ENCODE data around the gene KIAA0232.
A peak's percentile ranks its signal among the peaks of the same experiment; 100 is the strongest.

DNA sequence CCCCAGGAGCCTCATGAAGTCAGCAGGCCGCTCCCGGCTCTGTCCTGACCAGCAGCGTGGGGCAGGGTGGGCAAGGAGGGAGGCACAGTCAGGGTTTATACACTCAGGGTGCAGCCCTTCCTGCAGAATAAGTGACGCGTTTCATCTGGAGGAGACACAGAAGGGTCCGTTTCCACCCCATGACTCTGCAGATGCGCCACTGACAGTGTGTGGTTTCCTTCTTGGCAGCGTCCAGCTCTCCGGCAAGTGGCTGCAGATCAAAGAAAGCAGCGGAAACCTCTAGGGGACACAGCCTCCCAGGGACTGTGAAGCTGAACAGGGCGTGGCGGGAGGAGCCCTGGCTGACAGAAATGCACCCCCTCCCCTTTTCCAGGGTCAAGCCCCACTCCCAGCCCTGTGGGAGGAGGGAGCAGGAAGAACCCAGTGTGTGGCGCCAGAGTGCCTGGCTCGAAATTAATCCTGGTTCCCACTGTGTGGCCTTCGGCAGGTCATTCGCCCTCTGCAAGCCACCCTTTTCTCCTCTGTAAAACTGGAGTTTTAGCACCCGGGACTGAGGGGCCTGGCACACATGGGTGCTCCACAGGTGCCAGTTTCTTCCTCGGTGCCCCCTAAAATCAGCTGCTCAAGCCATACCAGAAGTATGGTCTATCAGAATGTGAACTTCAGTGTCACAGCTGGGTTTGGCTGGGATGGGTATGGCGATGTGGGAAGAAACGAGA lies 109.8 kb downstream of the KIAA0232 start:
- TF ChIP-seq, protein P1, sequence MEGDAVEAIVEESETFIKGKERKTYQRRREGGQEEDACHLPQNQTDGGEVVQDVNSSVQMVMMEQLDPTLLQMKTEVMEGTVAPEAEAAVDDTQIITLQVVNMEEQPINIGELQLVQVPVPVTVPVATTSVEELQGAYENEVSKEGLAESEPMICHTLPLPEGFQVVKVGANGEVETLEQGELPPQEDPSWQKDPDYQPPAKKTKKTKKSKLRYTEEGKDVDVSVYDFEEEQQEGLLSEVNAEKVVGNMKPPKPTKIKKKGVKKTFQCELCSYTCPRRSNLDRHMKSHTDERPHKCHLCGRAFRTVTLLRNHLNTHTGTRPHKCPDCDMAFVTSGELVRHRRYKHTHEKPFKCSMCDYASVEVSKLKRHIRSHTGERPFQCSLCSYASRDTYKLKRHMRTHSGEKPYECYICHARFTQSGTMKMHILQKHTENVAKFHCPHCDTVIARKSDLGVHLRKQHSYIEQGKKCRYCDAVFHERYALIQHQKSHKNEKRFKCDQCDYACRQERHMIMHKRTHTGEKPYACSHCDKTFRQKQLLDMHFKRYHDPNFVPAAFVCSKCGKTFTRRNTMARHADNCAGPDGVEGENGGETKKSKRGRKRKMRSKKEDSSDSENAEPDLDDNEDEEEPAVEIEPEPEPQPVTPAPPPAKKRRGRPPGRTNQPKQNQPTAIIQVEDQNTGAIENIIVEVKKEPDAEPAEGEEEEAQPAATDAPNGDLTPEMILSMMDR (IDR thresholded peaks at IDR 0.05), result peak; percentile 33 to 54 (median 44)
- TF ChIP-seq POLR2A (IDR thresholded peaks at IDR 0.05), result peak; percentile 55

Measured in right lobe of liver (tissue), 4 donors.